OCI-LY1 (cell line): ENCODE measurements around the gene WHRN.

Source experiments
- H2AFZ ChIP-seq: fragments of 200-600 bp; sonication (generic), shearing (Covaris generic); 2 replicates; pipeline ENCODE4 v1.6.0; 2014; ENCODE audit warnings: antibody characterized with exemption, mild to moderate bottlenecking, low read length
- H3F3A ChIP-seq: fragments of 200-600 bp; sonication (generic), shearing (Covaris generic); 2 replicates; pipeline ENCODE4 v1.6.0; 2014; ENCODE audit warnings: mild to moderate bottlenecking, antibody characterized with exemption, low read length, moderate library complexity; ENCODE audit not compliant: insufficient read depth
- H3K27ac ChIP-seq: fragments of 200-600 bp; sonication (generic); 2 replicates; pipeline ENCODE4 v1.5.1; 2014; ENCODE audit warnings: low read length, mixed run types, mild to moderate bottlenecking, low read depth; ENCODE audit not compliant: poor library complexity, severe bottlenecking
- H3K27me3 ChIP-seq: fragments of 200-600 bp; sonication (generic); 2 replicates; pipeline ENCODE4 v1.6.0; 2014; ENCODE audit warnings: antibody characterized with exemption, mild to moderate bottlenecking, low read length, moderate library complexity; ENCODE audit not compliant: insufficient read depth
- H3K36me3 ChIP-seq: fragments of 200-600 bp; sonication (generic); 2 replicates; pipeline ENCODE4 v1.6.1; 2014; ENCODE audit warnings: mild to moderate bottlenecking, antibody characterized with exemption, low read length, moderate library complexity, mixed read lengths; ENCODE audit not compliant: insufficient read depth
- H3K4me1 ChIP-seq: fragments of 200-600 bp; sonication (generic); 2 replicates; pipeline ENCODE4 v1.5.1; 2014; ENCODE audit warnings: mild to moderate bottlenecking, low read length, moderate library complexity; ENCODE audit not compliant: insufficient read depth, severe bottlenecking
- H3K4me2 ChIP-seq: fragments of 200-600 bp; sonication (generic), shearing (Covaris generic); 2 replicates; pipeline ENCODE4 v1.6.1; 2014; ENCODE audit warnings: low read length
- H3K4me3 ChIP-seq: fragments of 200-600 bp; sonication (generic); 2 replicates; pipeline ENCODE4 v1.5.1; 2014; ENCODE audit warnings: low read length, low read depth, mild to moderate bottlenecking, mixed read lengths; ENCODE audit not compliant: poor library complexity, severe bottlenecking
- H3K79me2 ChIP-seq: fragments of 200-600 bp; shearing (Covaris generic); 2 replicates; pipeline ENCODE4 v1.6.1; 2016; ENCODE audit warnings: mixed run types, low read length, mixed read lengths; ENCODE audit not compliant: insufficient read depth
- H3K9ac ChIP-seq: fragments of 200-600 bp; sonication (generic), shearing (Covaris generic); 2 replicates; pipeline ENCODE4 v1.6.1; 2014; ENCODE audit warnings: mild to moderate bottlenecking, low read length, mixed read lengths
- H3K9me2 ChIP-seq: fragments of 200-600 bp; sonication (generic), shearing (Covaris generic); 2 replicates; pipeline ENCODE4 v1.6.1; 2014; ENCODE audit warnings: low read depth, mild to moderate bottlenecking, low read length, mixed read lengths
- H3K9me3 ChIP-seq: fragments of 200-600 bp; shearing (Covaris generic); 2 replicates; pipeline ENCODE4 v1.6.1; 2014; ENCODE audit warnings: low read length, mixed read lengths
- H4K20me1 ChIP-seq: fragments of 200-600 bp; sonication (generic), shearing (Covaris generic); 2 replicates; pipeline ENCODE4 v1.6.0; 2016; ENCODE audit warnings: mild to moderate bottlenecking, low read length; ENCODE audit not compliant: insufficient read depth
- EZH2 ChIP-seq: fragments of 200-600 bp; sonication (generic), shearing (Covaris generic); IDR thresholded peaks from 2 replicates; pipeline ENCODE4 v1.8.0; 2017; ENCODE audit warnings: borderline replicate concordance, mixed run types, mild to moderate bottlenecking, antibody characterized with exemption, low read length, moderate library complexity, mixed read lengths
- TF ChIP-seq, protein P1 (sequence below): fragments of 200-600 bp; sonication (generic), shearing (Covaris generic); IDR thresholded peaks from 2 replicates; pipeline ENCODE4 v1.5.1; 2017; ENCODE audit warnings: mild to moderate bottlenecking, antibody characterized with exemption, low read length, moderate library complexity, mixed read lengths

Gene WHRN

DNA sequence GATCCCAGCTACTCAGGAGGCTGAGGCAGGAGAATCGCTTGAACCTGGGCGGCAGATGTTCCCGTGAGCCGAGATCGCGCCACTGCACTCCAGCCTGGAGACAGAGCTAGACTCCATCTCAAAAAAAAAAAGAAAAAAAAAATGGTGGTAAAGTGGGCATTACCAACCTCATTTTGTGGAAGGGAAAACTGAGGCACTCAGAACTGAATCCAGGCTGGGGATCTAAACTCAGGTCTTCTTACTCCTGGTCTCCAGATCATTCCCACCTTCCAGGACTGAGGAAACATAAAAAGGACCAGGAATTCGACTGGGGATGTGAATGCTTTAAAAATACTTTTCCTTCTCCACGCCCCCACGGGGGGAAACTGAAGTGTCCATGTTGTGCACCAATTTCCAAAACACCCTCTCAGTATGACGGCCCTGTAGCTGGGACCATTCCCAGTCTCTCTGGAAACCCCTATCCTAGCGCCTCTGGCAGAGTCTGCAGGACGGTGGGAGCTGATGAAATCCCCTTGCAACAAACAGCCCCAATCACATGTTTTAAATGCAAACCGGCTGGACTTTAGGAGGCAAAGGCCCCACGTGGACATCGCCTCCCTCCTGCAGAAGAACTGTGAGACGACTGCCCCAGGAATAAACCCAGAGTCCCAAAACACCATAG lies 108.6 kb downstream of the WHRN start:
- Histone ChIP-seq H3K9ac (peak overlapping the region; percentile 57; the same call in 1 of the 2 replicates), H3K79me2 (no peaks in the 10 kb centered on the region), H3K4me1 (peaks cover 59% of the 10 kb centered on the region), H3K27ac (peak overlapping the region; percentile 99), H4K20me1 (no peaks in the 10 kb centered on the region), H2AFZ (no peak overlapping the region), H3K9me3 (no peaks in the 10 kb centered on the region), H3K4me3 (peak overlapping the region; percentile 68), H3K27me3 (no peaks in the 10 kb centered on the region), H3K9me2 (no peaks in the 10 kb centered on the region), H3F3A (0 out of 2 replicates have a peak, but pooled peaks cover 4% of the 10 kb centered on the region), H3K4me2 (peak overlapping the region; percentile 71), H3K36me3 (peaks cover 3% of the 10 kb centered on the region; the same call in 1 of the 2 replicates)
- TF ChIP-seq, protein P1, sequence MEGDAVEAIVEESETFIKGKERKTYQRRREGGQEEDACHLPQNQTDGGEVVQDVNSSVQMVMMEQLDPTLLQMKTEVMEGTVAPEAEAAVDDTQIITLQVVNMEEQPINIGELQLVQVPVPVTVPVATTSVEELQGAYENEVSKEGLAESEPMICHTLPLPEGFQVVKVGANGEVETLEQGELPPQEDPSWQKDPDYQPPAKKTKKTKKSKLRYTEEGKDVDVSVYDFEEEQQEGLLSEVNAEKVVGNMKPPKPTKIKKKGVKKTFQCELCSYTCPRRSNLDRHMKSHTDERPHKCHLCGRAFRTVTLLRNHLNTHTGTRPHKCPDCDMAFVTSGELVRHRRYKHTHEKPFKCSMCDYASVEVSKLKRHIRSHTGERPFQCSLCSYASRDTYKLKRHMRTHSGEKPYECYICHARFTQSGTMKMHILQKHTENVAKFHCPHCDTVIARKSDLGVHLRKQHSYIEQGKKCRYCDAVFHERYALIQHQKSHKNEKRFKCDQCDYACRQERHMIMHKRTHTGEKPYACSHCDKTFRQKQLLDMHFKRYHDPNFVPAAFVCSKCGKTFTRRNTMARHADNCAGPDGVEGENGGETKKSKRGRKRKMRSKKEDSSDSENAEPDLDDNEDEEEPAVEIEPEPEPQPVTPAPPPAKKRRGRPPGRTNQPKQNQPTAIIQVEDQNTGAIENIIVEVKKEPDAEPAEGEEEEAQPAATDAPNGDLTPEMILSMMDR: no peak
- no peak for TF ChIP-seq EZH2

DNA sequence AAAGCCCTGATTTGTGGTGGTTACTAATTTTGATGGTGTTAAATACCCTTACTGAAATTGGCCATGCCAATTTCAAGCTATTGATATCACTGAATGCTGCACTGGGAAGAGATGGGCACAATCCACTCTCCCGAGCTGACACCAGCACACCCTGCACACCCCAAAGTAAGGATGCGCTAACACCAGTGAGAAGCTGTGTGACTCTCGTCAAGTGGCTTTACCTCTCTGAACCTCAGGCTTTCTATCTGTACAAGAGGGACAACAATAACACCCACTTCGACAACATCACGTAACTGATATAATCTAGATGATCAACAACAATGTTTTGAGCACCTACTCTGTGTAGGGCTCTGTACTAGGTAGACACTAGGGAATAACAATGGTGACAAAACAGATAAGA lies 109.5 kb downstream of the WHRN start:
- Histone ChIP-seq H3K4me1 (peaks cover 68% of the 10 kb centered on the region), H3K9me2 (no peaks in the 10 kb centered on the region), H3K36me3 (peaks cover 3% of the 10 kb centered on the region; the same call in 1 of the 2 replicates), H2AFZ (no peak overlapping the region), H3K9ac (peak overlapping the region; percentile 6; the same call in 1 of the 2 replicates), H3K4me3 (peak overlapping the region; percentile 68), H3K4me2 (peak overlapping the region; percentile 62), H3K9me3 (no peaks in the 10 kb centered on the region), H3K27ac (peak overlapping the region; percentile 99), H3F3A (0 out of 2 replicates have a peak, but pooled peaks cover 9% of the 10 kb centered on the region), H3K79me2 (no peaks in the 10 kb centered on the region), H4K20me1 (no peaks in the 10 kb centered on the region), H3K27me3 (no peaks in the 10 kb centered on the region)
- TF ChIP-seq, protein P1: no peak
- TF ChIP-seq EZH2: no peak

DNA sequence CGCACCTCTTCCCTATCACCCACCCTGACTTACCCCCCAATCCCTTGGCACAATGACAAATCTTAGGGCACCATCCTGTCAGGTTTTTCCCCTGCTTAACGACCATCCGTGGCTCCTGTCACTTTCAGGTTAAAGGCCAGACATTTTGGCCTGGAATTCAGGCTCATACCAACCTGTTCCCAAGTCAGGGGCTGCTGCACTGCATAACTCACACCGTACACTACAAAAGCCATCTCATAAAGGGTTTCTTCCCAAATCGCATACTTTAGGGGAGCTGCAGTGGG lies 110.0 kb downstream of the WHRN start:
- H3K79me2 ChIP-seq: no peaks in the 10 kb centered on the region
- peak overlapping the region; percentile 21 for H3K4me3 ChIP-seq
- H3K9me2 ChIP-seq: no peaks in the 10 kb centered on the region
- no peaks in the 10 kb centered on the region for H4K20me1 ChIP-seq
- peaks cover 73% of the 10 kb centered on the region for H3K4me1 ChIP-seq
- peak overlapping the region; percentile 52; the same call in 1 of the 2 replicates for H3K9ac ChIP-seq
- H3K36me3 ChIP-seq: peaks cover 3% of the 10 kb centered on the region; the same call in 1 of the 2 replicates
- TF ChIP-seq, protein P1: no peak
- TF ChIP-seq EZH2: no peak
- 0 out of 2 replicates have a peak, but pooled peaks cover 14% of the 10 kb centered on the region for H3F3A ChIP-seq
- peak overlapping the region; percentile 62 for H3K4me2 ChIP-seq
- H2AFZ ChIP-seq: no peak overlapping the region
- H3K9me3 ChIP-seq: no peaks in the 10 kb centered on the region
- peak overlapping the region; percentile 99 for H3K27ac ChIP-seq
- no peaks in the 10 kb centered on the region for H3K27me3 ChIP-seq
